ENCODE results near the gene ST3GAL4.

ST3GAL4 gene

GRCh38 chr11:126328001-126328390, 27.5 kb upstream of the ST3GAL4 start:
- H3K36me3 ChIP-seq: peaks cover 19% of the 10 kb centered on the region
- no peak overlapping the region for H3K4me3 ChIP-seq (ENCODE audit: low read depth in 1 of 2, low read length in 1 of 2)
- no peaks in the 10 kb centered on the region for H3K27me3 ChIP-seq
- H3K9me3 ChIP-seq: no peaks in the 10 kb centered on the region
- no peaks in the 10 kb centered on the region for H3K4me1 ChIP-seq (ENCODE audit: control insufficient read depth in 1 of 2, insufficient read depth in 1 of 2, low read depth in 1 of 2, low read length in 1 of 2)
- no peak overlapping the region for H3K27ac ChIP-seq
- no peak for TF ChIP-seq CTCF (IDR thresholded peaks at IDR 0.05)

- H3K4me3 ChIP-seq (ENCODE audit: low read depth in 1 of 2, low read length in 1 of 2): no peak overlapping the region
- no peaks in the 10 kb centered on the region for H3K9me3 ChIP-seq
- H3K4me1 ChIP-seq (ENCODE audit: control insufficient read depth in 1 of 2, insufficient read depth in 1 of 2, low read depth in 1 of 2, low read length in 1 of 2): no peaks in the 10 kb centered on the region
- no peak for TF ChIP-seq CTCF (IDR thresholded peaks at IDR 0.05)
- no peak overlapping the region for H3K27ac ChIP-seq
- H3K27me3 ChIP-seq: no peaks in the 10 kb centered on the region
- H3K36me3 ChIP-seq: peaks cover 24% of the 10 kb centered on the region
Measured at GRCh38 chr11:126328444-126328843, 27.0 kb upstream of the ST3GAL4 start.

GRCh38 chr11:126328938-126329643, 26.4 kb upstream of the ST3GAL4 start:
- no peaks in the 10 kb centered on the region for H3K9me3 ChIP-seq
- peaks cover 26% of the 10 kb centered on the region for H3K36me3 ChIP-seq
- H3K4me3 ChIP-seq (ENCODE audit: low read depth in 1 of 2, low read length in 1 of 2): no peak overlapping the region
- no peak for TF ChIP-seq CTCF (IDR thresholded peaks at IDR 0.05)
- H3K27ac ChIP-seq: no peak overlapping the region
- no peaks in the 10 kb centered on the region for H3K27me3 ChIP-seq
- H3K4me1 ChIP-seq (ENCODE audit: control insufficient read depth in 1 of 2, insufficient read depth in 1 of 2, low read depth in 1 of 2, low read length in 1 of 2): no peaks in the 10 kb centered on the region

GRCh38 chr11:126329644-126330211, 25.8 kb upstream of the ST3GAL4 start:
- no peak overlapping the region for H3K4me3 ChIP-seq (ENCODE audit: low read depth in 1 of 2, low read length in 1 of 2)
- TF ChIP-seq CTCF (IDR thresholded peaks at IDR 0.05): no peak
- H3K36me3 ChIP-seq: peaks cover 26% of the 10 kb centered on the region
- no peaks in the 10 kb centered on the region for H3K9me3 ChIP-seq
- no peaks in the 10 kb centered on the region for H3K4me1 ChIP-seq (ENCODE audit: control insufficient read depth in 1 of 2, insufficient read depth in 1 of 2, low read depth in 1 of 2, low read length in 1 of 2)
- no peaks in the 10 kb centered on the region for H3K27me3 ChIP-seq
- H3K27ac ChIP-seq: no peak overlapping the region

- peaks cover 6% of the 10 kb centered on the region in 2 experiments for H3K4me1 ChIP-seq (ENCODE audit: control insufficient read depth in 1 of 2, insufficient read depth in 1 of 2, low read depth in 1 of 2, low read length in 1 of 2)
- peaks cover 26% of the 10 kb centered on the region for H3K36me3 ChIP-seq
- no peaks in the 10 kb centered on the region for H3K27me3 ChIP-seq
- no peaks in the 10 kb centered on the region for H3K9me3 ChIP-seq
- H3K27ac ChIP-seq: no peak overlapping the region
- TF ChIP-seq CTCF (IDR thresholded peaks at IDR 0.05): no peak
- no peak overlapping the region for H3K4me3 ChIP-seq (ENCODE audit: low read depth in 1 of 2, low read length in 1 of 2)
Measured at GRCh38 chr11:126331286-126331685, 24.2 kb upstream of the ST3GAL4 start.
